Right atrium auricular region (tissue), 2 donors: ENCODE measurements around the gene PRR5L. TPM values are rescaled to one million over a fixed set of nuclear protein-coding genes. Genes with fewer than 3 reads are reported as not detected.
A peak's percentile ranks its signal among the peaks of the same experiment; 100 is the strongest.

Experiments used
- DNase-seq: peaks from one replicate; pipeline ENCODE4 v3.0.0-alpha.2; 2019; ENCODE audit warnings: low spot score
- H3K27ac ChIP-seq, 2 donors: fragments of 200-600 bp; sonication (generic); 1 replicate in 1 of 2; 2 replicates in 1 of 2; pipeline ENCODE4 v1.5.1; 2016 to 2019
- H3K27me3 ChIP-seq, 2 donors: fragments of 200-600 bp; sonication (generic); one replicate each; pipeline versions ENCODE4 v1.5.1 to v1.6.0; 2017 to 2019
- H3K36me3 ChIP-seq: fragments of 200-600 bp; sonication (generic); one replicate; pipeline ENCODE4 v1.5.1; 2016
- H3K4me1 ChIP-seq, 2 donors: fragments of 200-600 bp; sonication (generic); one replicate each; pipeline versions ENCODE4 v1.5.1 to v1.6.0; 2017 to 2019
- H3K4me3 ChIP-seq, 2 donors: fragments of 200-600 bp; sonication (generic); 1 replicate in 1 of 2; 2 replicates in 1 of 2; pipeline ENCODE4 v1.5.1; 2017 to 2019; ENCODE audit warnings: mild to moderate bottlenecking in 1 of 2, moderate library complexity in 1 of 2
- H3K9me3 ChIP-seq, 2 donors: fragments of 200-600 bp; sonication (generic); one replicate each; pipeline ENCODE4 v1.5.1; 2019
- total RNA-seq, 2 donors: library from RNA; depleted of rRNA; stranded (reverse); fragments of >200 nt; gene quantifications; one replicate each; pipeline ENCODE4 v1.1.0, GENCODE V29; 2016
- TF ChIP-seq, protein P1 (sequence below), 2 donors: fragments of 200-600 bp; sonication (generic); IDR thresholded peaks; one replicate each; pipeline ENCODE4 v1.5.1; 2019; ENCODE audit warnings: antibody characterized with exemption in 2 of 2

PRR5L gene
- total RNA-seq, 2 donors from 2014 or later, result 1.3 to 6.8 TPM

- peaks cover 0 to 2% of the 10 kb centered on the region in 2 donors for H3K4me1 ChIP-seq
- no peaks in the 10 kb centered on the region for H3K27me3 ChIP-seq
- H3K4me3 ChIP-seq, result no peak overlapping the region
- no peaks in the 10 kb centered on the region for H3K36me3 ChIP-seq
- peaks cover 3 to 11% of the 10 kb centered on the region in 2 donors for H3K9me3 ChIP-seq
- no peak overlapping the region for H3K27ac ChIP-seq
- no peak for DNase-seq
- TF ChIP-seq, protein P1, sequence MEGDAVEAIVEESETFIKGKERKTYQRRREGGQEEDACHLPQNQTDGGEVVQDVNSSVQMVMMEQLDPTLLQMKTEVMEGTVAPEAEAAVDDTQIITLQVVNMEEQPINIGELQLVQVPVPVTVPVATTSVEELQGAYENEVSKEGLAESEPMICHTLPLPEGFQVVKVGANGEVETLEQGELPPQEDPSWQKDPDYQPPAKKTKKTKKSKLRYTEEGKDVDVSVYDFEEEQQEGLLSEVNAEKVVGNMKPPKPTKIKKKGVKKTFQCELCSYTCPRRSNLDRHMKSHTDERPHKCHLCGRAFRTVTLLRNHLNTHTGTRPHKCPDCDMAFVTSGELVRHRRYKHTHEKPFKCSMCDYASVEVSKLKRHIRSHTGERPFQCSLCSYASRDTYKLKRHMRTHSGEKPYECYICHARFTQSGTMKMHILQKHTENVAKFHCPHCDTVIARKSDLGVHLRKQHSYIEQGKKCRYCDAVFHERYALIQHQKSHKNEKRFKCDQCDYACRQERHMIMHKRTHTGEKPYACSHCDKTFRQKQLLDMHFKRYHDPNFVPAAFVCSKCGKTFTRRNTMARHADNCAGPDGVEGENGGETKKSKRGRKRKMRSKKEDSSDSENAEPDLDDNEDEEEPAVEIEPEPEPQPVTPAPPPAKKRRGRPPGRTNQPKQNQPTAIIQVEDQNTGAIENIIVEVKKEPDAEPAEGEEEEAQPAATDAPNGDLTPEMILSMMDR (IDR thresholded peaks at IDR 0.05), result no peak
These were observed 41.4 kb upstream of the PRR5L start for GRCh38 chr11:36254713-36255112.

- Histone ChIP-seq H3K36me3 (no peaks in the 10 kb centered on the region), H3K4me3 (no peak overlapping the region), H3K9me3 (peaks cover 0 to 5% of the 10 kb centered on the region in 2 donors), H3K27me3 (no peaks in the 10 kb centered on the region), H3K4me1 (peaks cover 0 to 2% of the 10 kb centered on the region in 2 donors), H3K27ac (no peak overlapping the region)
- TF ChIP-seq, protein P1 (IDR thresholded peaks at IDR 0.05), result no peak
- no peak for DNase-seq
These were observed 38.7 kb upstream of the PRR5L start for GRCh38 chr11:36257351-36257750.

GRCh38 chr11:36258730-36259360, 37.2 kb upstream of the PRR5L start:
- no peak overlapping the region for H3K4me3 ChIP-seq
- TF ChIP-seq, protein P1 (IDR thresholded peaks at IDR 0.05), result peak in 1 of 2 donors; percentile 64
- peaks cover 0 to 5% of the 10 kb centered on the region in 2 donors for H3K9me3 ChIP-seq
- no peaks in the 10 kb centered on the region for H3K27me3 ChIP-seq
- no peak overlapping the region for H3K27ac ChIP-seq
- peak; percentile 62 for DNase-seq
- no peaks in the 10 kb centered on the region for H3K36me3 ChIP-seq
- peaks cover 0 to 2% of the 10 kb centered on the region in 2 donors for H3K4me1 ChIP-seq

DNA sequence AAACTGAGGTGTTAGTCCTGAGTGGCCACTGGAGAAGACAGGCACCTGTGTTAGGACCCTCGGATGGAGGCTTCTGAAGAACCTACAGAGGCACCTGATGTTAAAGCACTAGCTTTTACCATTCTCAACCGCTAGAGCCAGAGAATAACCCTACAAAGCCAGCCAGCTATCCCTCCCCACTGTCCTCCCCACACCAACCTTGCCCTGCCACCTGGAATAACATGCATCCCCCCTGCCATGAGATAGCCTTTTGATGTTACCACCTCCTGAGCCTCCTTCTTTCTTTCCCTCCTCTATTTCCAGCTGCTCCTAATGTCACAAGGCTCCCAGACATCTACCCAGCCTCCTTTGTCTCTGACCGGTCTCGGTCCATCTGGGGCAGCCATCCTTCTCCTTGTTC, 35.0 kb upstream of the PRR5L start:
- H3K36me3 ChIP-seq, result no peaks in the 10 kb centered on the region
- H3K9me3 ChIP-seq, result peaks cover 0 to 3% of the 10 kb centered on the region in 2 donors
- H3K4me3 ChIP-seq, result no peak overlapping the region
- TF ChIP-seq, protein P1 (IDR thresholded peaks at IDR 0.05), result no peak
- peaks cover 0 to 2% of the 10 kb centered on the region in 2 donors for H3K4me1 ChIP-seq
- no peaks in the 10 kb centered on the region for H3K27me3 ChIP-seq
- H3K27ac ChIP-seq, result no peak overlapping the region
- DNase-seq, result no peak

DNA sequence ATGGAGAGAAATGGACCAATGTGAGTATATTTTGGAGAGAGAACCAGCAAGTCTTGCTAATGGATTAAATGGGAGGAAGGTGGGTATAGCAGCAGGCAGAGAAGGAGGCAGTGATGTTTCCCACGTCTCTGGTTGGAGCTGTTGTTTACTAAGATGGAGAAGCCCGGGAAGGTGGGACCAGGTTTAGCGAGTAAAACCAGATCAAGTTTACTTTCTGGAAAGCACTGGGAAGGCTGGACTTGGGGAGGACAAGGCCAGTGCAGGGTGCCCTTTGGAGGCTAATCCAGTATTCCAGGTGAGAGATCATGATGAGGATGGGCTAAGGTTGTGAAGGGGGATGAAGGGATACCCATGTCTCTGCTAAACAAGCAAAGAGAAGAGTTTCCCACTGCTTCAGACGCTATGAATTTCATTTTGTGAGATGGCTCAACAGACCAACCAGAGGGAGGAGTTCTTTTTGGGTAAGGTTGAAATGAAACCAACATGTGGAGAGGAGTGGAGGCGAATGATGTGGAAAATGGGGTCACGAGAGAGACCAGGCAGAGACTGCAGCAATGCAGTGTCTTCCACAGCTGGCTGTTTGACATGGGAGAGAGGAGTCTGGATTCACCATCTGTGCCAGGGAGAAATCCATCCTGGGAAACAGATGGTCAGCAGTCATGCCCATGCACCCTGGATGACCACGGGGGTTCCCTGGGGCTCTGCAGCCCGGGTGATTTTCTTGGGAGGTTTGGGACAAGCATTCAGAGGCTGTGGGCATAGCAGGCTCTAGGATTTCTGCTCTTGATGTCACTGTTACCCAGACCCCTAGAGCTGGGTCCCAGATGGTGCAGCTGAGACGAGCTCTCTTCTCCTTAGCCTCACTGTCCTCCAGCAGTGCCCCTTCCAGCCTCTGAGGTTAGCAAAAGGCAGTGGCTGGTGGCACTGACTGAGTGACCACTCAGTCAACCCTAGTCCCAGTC, 31.8 kb upstream of the PRR5L start:
- TF ChIP-seq, protein P1 (IDR thresholded peaks at IDR 0.05), result no peak
- Histone ChIP-seq H3K27me3 (no peaks in the 10 kb centered on the region), H3K9me3 (no peaks in the 10 kb centered on the region), H3K4me3 (no peak overlapping the region), H3K4me1 (no peaks in the 10 kb centered on the region), H3K36me3 (no peaks in the 10 kb centered on the region), H3K27ac (no peak overlapping the region)
- DNase-seq, result no peak
